ENCODE data around the gene CAVIN2.

Gene CAVIN2, protein sequence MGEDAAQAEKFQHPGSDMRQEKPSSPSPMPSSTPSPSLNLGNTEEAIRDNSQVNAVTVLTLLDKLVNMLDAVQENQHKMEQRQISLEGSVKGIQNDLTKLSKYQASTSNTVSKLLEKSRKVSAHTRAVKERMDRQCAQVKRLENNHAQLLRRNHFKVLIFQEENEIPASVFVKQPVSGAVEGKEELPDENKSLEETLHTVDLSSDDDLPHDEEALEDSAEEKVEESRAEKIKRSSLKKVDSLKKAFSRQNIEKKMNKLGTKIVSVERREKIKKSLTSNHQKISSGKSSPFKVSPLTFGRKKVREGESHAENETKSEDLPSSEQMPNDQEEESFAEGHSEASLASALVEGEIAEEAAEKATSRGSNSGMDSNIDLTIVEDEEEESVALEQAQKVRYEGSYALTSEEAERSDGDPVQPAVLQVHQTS

DNA sequence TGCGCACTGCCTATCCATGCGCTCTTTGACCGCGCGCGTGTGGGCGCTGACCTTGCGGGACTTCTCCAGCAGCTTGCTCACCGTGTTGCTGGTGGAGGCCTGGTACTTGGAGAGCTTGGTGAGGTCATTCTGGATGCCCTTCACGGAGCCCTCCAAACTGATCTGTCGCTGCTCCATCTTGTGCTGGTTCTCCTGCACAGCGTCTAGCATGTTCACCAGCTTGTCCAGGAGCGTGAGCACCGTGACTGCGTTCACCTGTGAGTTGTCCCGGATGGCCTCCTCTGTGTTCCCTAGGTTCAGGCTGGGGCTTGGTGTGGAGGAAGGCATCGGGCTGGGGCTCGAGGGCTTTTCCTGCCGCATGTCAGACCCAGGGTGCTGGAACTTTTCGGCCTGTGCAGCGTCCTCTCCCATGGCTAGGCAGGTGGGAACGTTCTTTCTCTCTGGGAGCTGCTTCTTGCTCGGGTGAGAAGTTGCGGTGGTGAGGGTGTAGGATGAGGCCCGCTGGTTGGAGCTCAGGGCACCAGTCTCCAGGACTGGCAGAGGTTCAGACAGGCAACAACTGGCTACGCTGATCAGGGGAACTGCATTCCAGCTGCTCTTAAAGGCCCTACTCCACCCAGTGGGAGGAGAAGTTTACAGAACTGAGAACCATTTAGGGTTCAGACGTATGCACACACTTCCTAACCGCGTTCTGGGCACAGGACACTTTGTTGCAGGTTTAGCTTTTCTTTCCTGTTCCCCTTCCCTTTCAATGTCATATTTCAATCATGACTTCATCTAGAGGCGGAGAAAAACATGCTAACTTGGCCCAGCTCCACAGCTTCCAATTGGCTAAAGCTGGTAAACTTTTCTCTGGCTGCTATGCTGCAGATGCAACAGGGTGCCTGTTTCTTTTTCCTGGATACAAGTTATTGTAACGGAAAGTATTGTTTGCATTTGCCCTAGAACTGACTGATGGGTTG lies at the start of gene CAVIN2:
TSS of gene CAVIN2 (minus strand) at position 574 of the 962 bp plus-strand sequence. CDS start at position 411, 163 bp downstream.
- DNase-seq, result no peak

DNA sequence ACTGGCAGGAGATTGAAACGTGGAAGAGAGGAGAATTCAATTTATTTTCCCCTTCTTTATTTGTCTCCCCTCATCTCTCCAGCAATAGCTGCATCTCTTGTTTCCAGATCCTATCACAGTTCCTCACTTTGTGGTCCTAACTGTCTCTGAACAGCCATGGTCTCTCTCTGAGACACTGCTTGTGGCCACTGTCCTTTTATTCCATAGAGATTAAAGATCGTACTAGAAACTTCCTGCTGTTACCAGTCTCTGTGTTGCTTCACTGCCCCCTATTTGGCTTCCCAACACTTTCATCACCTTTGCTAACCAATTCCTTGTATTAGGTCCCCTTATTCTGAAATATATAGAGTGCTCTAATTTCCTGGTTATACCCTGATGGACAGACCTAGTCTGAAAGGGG lies 48.9 kb upstream of the CAVIN2 start:
- DNase-seq, result no peak

DNA sequence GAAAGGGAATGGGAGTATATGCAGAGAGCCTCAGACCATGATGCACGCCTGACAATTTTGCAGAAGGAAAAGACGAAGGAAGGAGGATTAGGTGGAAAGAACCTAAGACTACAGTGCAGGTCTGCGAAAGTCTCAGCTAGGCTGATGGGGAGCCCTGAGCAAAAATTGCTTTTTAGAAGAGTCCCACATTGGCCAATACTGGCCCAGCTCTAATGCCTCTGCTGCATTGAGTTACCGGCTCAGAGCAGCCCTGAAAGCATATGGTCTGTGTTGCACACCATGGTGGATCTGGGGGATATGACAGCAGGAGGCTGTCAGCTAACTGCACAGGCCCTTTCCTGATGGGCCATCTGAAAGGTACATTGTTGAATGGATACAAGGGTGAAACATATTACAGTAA lies 48.3 kb upstream of the CAVIN2 start:
- no peak for DNase-seq

DNA sequence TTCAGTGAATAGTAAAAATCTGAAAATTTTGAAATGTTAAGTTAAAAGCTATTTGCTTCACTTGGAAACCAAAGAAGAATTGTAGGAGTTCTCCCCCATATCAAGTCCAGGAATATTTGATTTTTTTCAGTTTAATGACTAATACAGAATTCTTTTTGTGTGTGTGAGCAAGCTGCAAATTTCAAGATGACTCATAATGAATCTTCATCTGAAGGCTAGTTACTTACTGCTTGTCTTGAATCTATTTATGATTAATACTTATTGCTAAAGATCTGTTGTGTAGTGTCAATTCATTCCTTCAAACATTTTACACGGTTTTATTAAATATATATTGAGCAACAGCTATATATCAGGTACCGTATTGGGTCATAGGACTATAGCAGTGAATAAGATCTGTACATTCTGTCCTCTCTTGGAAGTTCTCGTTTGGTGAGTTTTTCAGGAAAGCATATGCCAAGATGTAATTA lies 47.8 kb upstream of the CAVIN2 start:
- DNase-seq, result no peak

DNA sequence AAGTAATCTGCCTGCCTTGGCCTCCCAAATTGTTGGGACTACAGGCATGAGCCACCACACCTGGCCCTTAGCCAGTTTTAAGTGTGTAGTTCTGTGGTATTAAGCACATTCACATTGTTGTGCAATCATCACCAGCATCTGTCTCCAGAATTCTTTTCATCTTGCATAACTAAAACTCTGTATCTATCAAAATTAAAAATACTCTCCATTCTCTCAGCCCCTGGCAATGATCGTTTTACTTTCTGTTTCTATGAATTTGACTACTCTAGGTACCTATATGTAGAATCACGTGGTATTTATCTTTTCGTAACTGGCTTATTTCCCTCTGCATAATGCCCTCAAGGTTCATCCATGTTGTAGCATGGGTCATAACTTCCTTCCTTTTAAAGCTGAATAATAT lies 45.5 kb upstream of the CAVIN2 start:
- no peak for DNase-seq

DNA sequence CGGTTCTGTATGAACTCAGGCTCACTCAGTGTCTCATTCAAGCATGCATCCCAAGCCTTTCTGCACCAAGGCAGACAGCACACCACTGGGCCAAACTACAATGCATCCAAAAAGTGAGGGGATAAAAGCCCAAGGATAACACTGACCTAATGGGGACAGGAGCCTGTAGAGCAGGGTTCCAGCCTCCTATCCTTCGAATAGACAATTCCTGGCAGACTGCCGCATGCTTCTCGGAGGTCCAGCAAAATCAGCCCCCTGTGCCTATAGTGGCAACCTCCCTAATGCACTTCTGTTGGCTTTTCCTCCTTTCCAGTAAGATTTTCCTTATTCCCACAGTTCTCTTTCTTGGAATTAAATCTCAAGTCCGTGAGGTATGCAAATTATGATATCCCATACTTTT lies 44.8 kb upstream of the CAVIN2 start:
- DNase-seq, result no peak

DNA sequence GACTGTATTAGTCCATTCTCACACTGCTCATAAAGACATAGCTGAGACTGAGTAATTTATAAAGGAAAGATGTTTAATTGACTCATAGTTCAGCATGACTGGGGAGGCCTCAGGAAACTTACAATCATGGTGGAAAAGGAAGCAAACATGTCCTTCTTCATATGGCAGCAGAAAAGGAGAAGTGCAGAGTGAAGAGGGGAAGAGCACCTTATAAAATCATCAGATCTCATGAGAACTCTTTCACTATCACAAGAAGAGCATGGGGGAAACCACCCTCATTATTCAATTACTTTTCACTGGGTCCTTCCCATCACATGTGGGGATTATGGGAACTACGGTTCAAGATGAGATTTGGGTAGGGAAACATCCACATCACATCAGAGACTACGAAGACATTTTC lies 43.0 kb upstream of the CAVIN2 start:
- DNase-seq, result no peak

DNA sequence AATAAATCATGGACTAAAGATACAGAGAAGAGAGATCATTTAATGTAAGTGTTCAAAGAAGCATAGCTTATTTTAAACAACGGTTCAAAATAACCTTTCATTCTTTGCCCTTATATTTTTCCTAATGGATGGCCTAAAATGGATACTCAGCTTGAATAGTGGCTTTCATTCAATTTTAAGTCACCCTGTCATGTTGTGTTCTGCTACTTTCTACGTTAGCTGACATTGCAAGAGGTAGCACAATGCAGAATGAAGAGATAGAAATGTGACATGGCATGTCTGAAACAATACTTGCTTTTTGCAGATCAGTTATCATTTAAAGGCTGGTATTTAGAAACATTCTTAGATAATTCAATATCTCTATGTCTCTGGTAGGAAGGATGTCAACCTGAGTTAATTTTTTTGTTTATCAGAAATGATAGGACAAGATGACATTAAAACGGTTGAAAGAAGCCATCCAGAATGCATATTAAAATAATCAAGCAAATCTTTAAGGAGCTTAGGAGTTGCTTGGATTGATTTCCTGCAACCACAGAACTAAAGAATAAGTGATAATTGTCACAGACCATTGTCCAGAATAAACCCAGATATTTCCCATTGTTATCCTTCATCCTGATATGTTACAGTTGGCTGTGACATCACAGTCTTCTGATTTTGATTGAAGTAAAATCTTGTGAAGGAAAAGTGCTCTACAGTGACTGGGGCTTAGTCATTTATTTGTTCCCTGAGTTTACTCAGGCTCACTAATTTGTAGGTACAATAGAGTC lies 41.7 kb upstream of the CAVIN2 start:
- DNase-seq, result no peak

DNA sequence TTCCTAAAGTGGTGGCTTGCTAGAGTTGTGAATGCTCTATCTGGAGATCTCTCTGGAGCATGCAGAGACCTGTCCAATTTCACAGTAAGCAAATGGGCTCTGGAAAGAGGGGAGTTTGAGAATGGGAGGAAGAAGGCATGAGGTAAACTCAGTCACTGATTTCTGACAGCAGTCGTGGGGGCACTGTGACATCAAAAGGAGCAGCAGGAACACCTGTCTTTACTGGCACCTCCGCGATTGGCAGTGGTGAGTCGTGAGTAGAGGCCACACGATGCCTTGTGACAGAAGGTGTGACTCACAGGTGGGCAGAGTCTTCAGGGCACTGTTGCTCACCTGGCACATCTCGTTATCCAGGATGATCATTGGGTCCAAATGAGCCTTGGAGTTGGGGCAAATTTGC lies 38.8 kb upstream of the CAVIN2 start:
- DNase-seq, result no peak

DNA sequence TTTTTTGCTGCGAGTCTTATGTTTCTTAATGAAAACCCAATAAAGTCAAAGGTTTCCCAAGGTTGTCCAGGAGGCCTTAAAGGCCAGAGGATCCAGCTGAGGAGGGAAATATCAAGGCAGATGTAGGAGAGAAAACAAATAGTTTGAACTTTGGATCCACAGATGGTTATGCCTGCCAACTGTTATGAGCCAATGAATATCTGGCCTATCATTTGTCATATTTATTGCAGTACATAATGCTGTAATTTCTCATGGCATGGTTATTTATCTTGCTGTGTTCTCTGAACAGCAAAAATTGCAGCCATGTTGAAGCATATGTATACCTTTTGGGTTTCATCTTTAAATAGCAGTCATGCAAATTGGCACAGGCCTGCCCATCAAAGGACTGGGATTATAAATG lies 38.2 kb upstream of the CAVIN2 start:
- DNase-seq, result no peak

DNA sequence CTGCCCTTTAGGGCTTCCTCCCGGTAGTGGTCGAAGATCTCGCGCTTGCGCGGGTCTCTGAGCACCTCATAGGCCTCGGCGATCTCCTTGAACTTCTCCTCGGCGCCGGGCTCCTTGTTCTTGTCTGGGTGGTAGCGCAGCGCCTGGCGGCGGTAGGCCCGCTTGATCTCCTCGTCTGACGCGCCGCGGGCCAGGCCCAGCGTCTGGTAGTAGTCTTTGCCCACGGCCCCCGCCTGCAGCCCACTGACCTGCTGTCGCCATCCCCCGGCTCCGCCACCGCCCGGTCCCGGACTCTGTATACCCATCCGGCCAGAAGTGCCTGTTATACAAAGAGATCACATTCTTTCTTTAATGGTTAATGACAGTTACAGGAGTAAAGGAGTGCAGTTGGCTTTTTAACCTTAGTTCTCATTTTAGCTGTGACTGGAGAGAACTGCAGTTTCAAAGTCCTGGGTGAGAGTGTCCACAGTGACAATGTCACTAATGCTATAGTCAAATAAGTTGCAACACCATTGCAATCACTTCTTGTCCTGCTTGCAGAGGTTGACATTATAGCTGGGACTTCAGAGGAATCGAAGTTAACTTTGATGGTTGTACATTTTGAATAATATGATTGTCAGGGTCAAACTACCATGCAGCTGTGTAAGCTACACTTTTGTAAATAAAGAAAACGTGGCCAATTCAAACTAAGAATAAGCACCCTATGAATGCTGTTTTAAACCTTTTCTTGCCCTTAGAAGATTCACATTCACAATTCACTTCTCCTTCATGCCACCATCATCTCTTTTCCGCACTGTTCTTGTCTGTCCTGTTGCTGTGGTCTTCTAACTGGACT lies 35.3 kb upstream of the CAVIN2 start:
- no peak for DNase-seq

DNA sequence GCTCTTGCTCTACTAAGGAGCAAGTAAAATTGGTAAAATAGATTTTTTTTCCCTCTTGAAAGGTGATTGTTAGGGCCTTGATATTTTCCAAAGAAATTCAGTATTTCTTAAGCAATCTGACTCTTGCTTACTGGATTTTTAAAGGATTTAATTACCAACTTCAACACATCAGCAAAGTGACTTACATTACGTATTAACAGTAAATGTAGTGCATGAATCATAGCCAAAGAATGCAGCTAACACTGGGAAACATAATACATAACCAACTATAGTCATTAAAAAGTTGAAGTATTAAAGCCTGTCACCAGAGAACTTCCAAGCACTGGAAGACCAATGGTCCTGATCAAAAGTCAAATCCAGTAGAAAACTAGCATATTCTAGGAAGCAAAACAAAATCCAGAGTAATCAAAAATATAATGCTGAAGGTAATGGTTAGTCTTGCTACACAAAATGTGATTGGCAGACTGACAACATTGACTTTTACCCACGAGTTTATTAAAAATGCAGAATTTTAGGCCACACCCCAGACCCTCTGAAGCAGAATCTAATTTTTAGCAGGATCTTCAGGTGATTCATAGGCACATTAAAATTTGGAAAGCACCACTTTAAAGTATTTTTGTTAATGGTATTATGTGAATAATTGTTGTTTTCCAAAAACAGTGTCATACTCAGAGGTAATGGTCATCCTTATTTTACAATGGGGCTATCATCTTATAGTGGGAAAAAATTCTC lies 31.8 kb upstream of the CAVIN2 start:
- DNase-seq, result no peak

DNA sequence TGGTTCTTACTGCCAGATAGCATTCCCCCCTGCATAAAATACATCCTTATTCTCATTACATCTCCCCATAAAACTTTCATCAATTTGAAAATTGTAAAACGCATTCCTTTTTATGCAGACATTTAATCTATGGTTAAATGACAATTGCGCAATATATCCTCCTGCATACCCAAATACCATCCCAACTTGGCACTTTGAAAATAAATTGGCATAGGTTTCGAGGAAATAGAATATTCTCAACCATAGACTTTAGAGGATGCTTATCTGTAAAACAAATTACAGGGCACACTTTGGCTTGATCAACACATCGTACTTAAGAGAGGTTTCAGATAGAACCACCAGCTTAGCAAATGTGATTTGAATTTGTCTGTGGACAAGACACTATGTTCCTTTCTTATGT lies 31.0 kb upstream of the CAVIN2 start:
- no peak for DNase-seq

DNA sequence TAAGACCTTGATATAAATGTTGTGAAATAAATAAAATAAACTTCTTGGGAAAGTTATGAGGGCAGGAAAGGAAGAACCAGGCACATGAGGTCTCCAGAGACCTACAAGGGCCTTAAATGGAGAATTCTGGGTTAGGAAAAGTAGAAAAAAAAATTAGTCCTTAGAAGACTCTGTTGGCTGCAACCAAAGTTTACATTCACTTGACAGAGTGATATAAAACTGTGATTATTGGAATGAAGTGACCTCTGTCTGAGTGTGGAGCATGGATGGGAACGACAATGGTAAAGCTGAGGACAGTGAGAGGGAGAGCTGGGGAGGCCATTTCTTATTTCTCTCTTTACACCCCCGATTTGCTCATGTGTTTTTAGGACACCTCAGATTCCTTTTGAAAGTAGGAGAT lies 29.0 kb upstream of the CAVIN2 start:
- DNase-seq, result no peak

DNA sequence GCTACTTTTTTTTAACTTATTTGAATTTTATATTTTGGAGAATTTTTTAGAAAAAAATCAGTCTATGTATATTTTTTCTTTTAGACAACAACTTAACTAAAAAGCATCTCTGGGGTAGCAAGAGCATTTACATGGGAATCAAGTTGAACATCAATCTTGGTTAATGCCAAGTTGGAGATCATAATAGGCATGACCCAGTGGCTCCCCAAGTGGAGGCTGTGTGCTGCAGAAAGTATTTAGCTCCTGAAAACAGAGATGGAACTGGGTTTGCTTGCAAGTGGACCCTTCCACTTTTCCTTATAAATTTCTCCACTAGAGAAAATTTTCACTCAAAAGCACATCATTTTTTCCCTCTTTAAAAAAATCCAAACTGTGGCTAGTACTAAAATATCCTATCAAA lies 23.9 kb upstream of the CAVIN2 start:
- DNase-seq, result no peak

DNA sequence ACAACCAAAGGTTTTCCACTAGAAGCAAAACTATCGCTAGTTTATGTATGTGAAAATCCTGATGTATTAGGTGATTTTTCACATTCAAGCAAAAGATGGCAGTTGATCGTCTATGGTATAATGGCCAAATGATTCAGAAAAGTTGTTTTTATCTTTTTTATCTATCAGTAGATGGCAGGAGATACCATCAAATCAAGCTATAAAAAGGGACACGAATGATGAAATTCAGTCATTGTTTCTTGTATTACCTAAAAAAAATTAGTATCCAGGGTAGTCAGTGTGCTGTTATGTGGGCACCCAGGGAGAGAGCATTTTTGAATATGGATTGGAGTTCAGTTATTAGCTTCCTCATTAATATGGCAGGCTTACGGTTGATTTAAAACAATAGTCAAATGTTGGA lies 22.9 kb upstream of the CAVIN2 start:
- no peak for DNase-seq

DNA sequence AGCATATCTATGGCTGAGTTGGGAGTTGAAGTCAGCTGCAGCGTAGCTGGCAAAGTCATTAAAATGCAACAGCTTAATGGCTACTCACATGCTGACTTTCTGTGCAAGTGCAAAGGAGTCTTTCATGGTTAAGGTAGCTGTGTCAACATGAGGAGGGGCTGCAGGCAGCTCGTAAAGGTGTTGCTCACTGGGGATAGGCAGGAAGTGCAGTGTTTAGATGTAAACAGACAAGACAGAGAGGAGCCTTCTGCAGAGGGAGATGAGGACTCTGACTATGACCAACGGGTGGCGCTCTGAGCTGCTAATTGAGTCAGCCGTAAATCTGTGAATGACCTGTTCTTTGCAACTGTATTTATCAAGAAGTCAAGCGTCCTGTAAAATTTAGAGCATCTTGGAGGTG lies 22.3 kb upstream of the CAVIN2 start:
- DNase-seq, result no peak

DNA sequence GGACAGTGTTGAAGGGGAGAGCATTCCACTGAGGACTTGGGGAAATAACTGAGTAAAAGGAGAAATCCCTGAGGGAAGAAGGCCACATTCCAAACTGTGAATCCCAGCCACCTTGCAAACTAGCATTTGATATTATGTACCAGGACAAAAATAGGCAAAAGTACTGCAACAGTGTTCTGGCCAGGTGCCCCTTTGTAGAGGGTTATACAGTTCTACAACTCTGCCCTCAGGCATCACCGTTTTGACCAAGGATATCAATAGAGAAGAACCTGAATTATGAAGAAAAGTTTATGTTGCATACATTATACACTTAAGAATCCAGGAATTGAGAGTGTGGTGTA lies 20.6 kb upstream of the CAVIN2 start:
- DNase-seq, result no peak

DNA sequence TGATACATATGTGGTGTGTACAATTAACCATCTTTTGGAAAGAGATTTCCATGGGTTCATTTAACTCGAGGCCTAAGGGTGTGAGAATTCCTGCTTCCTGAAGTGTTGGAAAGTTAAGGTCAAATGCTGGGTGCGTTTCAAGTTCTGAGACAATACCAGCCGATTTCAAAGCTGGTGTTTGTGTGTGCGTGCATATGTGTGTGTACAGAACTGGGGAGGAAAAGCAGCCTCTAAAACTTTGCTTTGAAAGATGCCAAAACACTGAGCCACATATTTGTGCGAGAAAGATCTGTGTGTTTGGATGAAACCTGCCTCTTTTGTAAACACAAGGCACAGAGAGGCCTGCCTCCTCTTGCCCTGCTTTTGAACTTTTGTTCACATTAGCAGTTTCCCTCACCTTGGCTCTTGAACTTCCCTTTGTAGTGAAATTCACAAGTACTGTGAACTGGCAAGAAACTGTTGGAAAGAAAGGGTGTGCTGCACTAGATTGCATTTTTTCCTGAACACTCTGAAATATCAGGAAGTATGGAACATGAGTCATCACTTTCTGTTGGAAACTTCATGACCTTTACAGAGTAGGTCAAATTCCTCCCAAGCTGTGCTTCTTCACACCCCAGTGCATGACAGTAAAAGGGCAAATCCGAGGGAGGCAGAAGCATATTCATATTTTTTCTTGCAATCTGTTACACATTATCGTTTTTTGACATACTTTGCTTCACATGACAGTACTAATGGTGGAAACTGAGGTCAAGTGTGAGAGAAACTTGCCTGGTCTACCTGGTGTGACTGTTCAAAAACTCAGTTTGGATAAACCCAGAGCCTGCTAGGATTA lies 20.0 kb upstream of the CAVIN2 start:
- no peak for DNase-seq

DNA sequence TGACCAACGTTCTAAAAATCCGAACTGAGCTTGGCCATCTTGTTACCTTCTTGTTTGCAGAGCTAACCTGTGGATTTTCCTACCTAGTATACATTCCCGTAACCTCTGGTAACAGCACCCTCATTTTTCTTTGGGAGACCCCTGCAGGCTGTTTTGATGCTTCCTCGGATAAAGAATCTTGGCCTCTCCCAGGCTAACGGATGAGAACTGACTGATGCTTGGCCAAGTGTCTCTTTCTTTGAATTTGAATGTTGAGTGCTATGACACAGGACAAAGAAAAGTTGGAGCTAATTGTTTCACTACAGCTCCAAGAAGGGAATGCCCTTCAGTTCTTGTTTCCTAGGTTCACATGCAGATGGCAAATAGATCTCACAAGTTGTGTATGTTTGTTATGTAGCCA lies 19.3 kb upstream of the CAVIN2 start:
- DNase-seq, result no peak
